Stimulated activated CD8-positive, alpha-beta memory T cell treated with anti-CD3 and anti-CD28 coated beads, Interleukin-12 subunit alpha, Interleukin-12 subunit beta, amount 100 ng/mL, for 1 hour (primary cell): ENCODE measurements around the gene LPXN.
"Not testable (repeated sequence)": the region's sequence is repeated elsewhere in the genome, so short reads cannot be mapped to it uniquely, and the experiment has no call there.

ENCODE experiments used
- DNase-seq: peaks from one replicate; pipeline ENCODE4 v3.0.0-alpha.2; 2020; ENCODE audit warnings: low read depth

The LPXN gene

GRCh38 chr11:58579192-58580129 lies 3.8 kb upstream of the LPXN start:
- peak; percentile 87 for DNase-seq

- DNase-seq: peak; percentile 94
These were observed 3.1 kb upstream of the LPXN start, which contains the start of gene ZFP91 for GRCh38 chr11:58578635-58579191. Gene ZFP91, plus strand, starts transcription at chr11:58579063. Its CDS starts 219 bp downstream, at chr11:58579282.

DNA sequence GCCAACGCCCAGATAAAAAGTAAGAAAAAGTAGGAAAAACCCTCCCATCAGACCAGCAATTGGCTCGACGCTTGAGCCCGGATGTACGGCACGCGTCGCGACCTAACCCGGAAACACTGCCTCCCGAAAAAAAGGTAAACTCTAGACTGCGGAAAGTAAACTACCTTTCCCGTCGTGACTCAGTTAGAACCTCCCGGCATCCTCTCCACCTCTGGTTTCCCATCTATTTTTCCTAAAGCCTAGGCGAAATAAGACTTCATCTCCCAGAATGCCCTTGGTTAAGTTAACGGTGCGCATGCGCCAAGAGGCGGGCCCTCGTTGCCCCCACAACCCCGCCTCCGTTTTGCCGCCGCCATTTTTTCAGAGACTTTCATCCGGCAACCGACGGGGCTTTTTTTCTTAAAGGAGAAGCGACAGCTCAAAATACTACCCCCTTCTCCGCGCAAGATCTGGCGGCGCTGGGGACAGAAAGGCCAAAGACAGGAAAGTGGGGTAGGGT lies 2.5 kb upstream of the LPXN start:
- DNase-seq: peak; percentile 90

DNA sequence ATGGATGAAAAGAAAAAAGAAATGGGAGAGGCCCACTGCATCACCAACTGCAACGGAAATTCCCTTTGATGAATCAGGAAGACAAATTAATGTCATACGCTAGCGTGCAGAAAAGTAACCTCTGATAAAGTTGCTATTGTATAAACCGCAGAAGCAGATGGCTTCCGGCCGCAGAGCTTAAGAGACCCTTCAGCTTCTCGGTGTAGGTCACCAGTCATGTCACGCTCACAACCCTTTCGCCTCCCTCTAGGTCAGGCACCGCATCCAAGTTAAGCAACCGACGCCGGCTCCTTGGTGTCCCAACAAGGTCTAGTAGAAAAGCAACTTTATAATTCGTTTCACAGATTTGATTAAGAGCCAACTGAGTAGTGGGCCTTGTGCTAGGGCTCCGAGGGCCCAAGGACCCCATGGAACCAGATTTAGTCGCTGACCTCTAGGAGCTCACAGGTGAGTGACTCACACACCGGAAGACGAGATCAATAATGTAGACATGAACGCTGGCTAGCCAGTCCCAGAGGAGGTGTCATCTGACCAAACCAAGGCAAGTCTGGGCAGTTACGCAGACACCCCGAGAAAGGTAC lies 2.0 kb upstream of the LPXN start:
- DNase-seq: peak; percentile 72

DNA sequence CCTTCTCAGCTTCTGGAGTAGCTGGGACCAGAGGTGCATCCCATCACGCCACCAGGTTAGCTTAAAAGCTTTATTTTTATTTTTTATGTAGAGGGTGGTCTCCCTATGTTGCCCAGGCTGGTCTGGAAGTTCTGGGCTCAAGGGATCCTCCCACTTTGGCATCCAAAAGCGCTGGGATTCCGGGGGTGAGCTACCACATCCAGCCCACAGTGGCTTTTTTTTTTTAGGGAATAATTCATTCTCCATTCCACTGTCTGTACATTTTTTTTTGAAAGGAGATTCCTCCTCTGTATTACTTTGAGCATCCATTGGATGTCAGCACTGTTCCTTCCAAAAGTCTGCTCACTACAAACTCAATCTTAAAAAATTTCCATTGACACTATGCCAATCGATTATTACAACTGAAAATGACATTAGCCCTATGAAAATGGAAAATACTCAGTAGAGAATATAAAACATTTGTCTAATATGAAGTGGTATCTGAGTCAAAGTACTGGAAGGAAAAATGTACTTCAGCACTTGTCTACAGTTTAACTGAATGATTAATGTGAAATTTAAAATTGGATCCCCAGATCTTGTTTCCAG lies 1.3 kb upstream of the LPXN start:
- no peak for DNase-seq

DNA sequence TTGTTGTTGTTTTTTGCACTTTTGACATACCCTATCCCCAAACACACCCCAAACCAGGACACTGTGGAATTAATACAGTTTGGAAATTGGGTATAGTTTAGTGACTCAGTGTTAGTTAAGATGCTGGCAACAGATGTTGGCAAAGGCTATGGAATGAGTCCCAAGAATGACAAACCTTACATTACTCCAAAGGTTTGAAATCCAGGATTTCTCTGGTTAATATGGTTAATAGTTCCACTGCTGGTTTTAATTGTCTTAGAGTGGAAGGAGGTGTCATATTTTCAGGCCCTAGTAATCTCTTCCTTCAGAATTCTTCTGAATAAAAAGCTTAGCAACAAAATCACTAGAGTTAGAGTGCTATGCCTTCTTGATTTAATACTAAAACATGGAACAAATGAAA lies 775 bp downstream of the LPXN start:
- no peak for DNase-seq

DNA sequence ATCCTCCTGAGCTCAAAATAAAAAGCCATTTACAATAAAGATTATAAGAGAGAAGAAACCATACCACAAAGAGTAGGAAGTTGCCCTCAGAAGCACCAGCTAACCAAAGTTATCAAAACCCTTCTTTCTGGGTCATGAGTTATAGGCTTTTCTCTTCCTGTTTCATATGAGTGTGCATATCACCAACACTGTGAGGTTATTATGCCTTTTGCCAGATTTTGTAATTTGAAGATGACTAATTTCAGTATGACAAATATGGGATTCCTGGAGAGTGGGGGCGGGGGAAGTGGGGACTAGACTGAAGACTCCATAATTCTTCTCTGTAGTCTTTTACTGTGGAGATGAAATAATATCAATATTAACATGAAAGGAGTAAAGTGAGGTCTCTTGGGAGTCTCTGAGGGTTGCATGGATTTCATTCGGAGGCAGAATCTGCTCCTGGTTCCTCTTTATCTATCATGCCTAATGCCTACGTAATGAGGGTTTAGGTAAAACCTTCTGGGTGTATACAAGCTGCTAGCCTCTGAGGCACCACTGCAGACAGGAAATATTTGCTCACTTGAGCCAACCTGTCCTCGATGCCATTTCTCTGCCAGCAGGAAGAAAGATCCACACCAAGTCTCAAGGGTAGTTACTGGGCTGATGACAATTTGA lies 2.1 kb downstream of the LPXN start:
- DNase-seq: peak; percentile 35

DNA sequence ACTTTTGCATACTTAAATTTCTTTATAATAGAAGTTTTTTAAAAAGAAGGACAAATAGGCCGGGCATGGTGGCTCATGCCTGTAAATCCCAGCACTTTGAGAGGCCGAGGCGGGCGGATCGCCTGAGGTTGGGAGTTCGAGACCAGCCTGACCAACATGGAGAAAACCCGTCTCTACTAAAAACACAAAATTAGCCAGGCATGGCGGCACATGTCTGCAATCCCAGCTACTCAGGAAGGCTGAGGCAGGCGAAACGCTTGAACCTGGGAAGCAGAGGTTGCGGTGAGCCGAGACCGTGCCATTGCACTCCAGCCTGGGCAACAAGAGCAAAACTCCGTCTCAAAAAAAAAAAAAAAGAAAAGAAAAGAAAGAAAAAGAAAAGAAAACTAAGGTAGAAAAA lies 2.8 kb downstream of the LPXN start:
- DNase-seq: not testable (repeated sequence)

- DNase-seq: peak; percentile 61
These were observed 7.7 kb downstream of the LPXN start for GRCh38 chr11:58567889-58568512.

DNA sequence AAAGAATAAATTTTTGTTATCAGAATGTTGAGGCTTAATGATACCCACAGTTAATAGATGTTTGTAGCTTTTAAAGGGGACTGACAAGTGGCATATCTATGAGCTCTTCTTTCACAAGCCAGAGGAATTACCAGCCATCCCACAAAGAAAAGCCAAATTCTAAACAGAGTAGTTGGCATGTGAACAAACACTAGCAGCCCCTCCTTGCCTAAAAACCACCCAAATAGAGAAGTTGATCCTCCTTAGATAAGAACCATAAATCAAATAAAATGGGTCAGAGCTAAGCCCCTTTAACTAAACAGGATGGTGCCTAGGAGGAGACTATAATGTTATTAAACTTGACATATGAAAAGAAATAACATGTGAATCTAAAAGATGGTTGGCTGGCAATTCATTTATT lies 11.4 kb downstream of the LPXN start:
- no peak for DNase-seq

GRCh38 chr11:58562375-58562800 lies 13.3 kb downstream of the LPXN start:
- DNase-seq: no peak

DNA sequence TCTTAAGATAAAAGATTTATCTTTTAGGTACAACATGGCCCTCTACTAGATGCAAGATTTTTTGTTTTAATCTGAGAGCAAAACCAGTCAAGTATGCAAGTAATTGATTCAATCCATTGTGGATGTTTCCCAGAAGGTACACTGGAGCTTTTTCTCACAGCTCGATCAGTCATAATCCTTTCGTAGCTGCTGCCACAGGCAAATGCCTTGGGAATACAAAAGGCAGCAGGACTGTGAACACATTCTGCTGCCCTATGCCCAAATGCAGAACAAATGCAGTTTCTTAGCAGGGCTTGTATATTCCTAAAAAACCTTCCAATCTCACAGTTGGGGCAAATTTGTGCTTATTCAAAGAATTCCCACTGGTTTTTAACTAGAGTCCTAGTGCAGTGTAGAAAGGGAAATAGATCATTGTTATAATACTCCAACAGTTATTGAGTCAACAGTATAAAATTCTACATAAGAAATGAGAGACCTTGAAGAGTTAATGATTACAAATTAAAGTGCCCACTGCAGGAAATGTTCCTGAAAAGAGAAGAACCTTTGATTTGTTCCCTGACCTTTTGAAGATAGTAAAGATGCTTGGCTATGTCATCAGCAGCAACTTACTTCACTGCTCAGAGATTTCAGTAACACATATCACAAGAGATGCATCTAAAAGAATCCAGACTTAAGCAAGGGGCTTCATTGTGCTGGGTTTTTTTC lies 14.1 kb downstream of the LPXN start:
- DNase-seq: no peak

DNA sequence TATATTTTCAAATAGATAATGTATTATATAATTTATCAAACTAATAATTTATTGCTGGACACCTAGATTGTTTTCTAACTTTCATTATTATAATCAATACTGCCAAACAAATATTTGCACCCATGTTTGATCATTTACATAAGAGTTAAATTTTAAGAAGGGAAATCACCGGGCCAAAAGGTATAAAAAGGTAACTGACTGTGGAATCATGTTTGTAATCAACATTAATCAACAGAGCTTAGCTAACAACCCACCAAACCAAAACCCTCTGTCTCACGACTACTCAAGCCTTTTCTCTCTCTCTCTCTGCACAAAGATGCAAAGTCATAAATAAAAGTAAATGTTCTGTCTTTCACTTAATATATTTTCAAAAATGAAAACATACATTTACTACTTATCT lies 14.8 kb downstream of the LPXN start:
- no peak for DNase-seq

- no peak for DNase-seq
These were observed 26.0 kb downstream of the LPXN start for GRCh38 chr11:58549644-58550043.

GRCh38 chr11:58546841-58547240 lies 28.8 kb downstream of the LPXN start:
- DNase-seq: no peak

- DNase-seq: no peak
These were observed 43.8 kb downstream of the LPXN start for GRCh38 chr11:58531865-58532341.

- DNase-seq: peak; percentile 17
These were observed 45.4 kb downstream of the LPXN start for GRCh38 chr11:58530236-58530635.

DNA sequence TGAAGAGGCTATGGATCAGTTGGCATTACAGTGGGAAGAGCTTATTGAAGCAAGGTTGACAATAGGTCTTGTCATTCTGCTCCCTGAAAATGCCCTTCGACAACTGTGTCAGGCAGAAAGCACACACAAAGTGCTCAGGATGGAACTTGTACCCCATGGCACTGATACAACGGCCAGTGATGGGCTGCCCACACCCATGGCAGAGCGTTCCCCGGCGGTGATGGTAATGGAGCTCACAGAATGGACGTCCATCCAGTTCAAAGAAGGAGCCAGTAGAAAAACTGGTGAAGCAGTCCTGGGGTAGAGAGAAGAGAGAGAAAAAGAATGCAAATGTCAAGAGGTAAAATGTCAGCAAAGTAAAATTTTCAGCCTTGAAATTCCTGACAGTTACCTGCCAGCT lies 48.2 kb downstream of the LPXN start:
- DNase-seq: no peak

DNA sequence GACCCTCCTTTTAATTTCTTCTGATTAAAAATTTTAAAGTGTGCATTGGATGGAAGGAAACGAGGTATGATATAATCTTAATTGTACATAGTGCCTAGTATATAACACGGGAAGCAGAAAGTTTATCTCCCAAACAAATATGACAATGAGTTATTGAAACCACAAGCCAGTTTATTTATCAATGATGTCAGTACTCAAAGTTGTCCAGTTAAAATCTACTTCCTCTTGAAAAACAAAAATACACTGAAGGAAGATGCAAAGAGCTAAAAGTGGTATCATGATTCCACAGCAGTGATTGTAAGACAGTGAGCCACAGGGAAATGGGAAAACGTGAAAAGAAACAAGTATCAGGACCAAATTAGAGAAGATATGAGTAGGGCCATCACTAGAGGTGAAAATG lies 48.9 kb downstream of the LPXN start:
- DNase-seq: no peak

GRCh38 chr11:58525037-58525614 lies 50.5 kb downstream of the LPXN start:
- DNase-seq: no peak
